ENCODE results near the gene NPIPB6. TPM values are rescaled to one million over a fixed set of nuclear protein-coding genes. Genes with fewer than 3 reads are reported as not detected.

Gene NPIPB6
- total RNA-seq, 1 experiment from 2014 or later, result 0.07 TPM

DNA sequence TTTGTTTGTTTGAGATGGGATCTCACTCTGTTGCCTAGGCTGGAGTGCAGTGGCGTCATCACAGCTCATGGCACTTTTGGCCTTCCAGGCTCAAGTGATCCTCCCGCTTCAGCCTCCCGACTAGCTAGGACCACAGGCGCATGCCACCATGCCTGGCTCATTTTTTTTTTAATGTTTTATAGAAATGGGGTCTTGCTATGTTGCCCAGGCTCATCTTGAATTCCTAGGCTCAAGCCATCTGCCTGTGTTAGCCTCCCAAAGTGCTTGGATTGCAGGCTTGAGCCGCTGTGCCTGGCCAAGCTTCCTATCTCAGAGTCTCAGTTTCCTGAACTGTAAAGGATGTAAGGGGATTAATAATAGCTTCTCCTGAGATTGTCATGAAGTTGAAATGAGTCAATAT is 63.0 kb downstream of the NPIPB6 start:
- no peak for DNase-seq (ENCODE audit: low read depth)

DNA sequence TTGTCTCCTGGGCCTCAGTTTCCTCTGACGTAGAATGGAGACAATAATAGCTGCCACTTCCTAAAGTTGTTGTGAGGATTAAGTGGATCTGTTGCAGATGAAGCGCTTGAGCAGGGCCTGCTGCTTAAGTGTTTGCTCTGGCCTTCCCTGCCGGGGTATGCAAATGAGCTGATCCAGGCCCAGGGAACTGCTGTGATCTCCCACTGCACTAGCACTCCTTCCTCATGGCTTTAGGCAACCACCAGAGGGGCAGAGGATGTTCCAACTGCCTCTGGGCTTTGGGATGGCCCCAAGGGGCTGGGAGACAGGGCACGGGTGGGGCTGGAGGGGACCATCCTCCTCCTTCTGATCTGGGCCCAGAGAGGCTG is 64.8 kb downstream of the NPIPB6 start:
- DNase-seq (ENCODE audit: low read depth), result no peak

DNA sequence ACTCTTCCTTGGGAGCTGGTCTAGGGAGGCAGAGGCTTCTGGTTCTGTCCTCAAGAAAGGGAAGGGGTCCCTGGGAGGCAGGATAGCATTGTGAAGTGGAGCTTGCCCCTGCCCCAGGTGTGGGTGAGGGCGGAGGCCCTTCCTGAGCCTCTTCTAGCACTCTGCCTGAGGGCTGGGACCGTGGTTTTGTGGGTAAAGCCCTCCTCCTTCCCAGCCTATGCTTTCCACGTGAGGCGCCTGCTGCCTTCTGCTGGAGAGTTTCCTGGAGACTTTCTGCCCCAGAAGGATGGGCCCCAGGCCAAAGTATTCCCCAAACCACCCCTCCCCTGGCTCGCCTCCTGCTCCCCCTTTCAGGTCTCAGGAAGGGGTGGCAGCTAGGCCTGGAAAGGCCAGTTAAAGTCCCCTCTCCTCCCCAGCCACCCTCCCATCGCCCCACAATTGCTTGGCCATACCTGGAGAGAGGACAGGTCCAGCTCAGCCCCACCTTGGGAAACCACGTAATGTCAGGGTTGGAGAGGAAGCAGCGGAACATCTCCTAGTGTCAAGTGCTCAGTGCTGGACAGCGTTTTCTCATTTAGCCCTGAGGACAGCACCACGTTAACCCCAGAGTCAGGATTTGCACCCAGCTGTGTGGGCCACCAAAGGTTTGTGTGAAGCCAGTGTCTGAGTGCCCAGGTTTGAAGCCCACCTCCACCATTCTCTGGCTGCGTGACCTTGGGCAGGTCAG is 65.4 kb downstream of the NPIPB6 start:
- DNase-seq (ENCODE audit: low read depth), result no peak

DNA sequence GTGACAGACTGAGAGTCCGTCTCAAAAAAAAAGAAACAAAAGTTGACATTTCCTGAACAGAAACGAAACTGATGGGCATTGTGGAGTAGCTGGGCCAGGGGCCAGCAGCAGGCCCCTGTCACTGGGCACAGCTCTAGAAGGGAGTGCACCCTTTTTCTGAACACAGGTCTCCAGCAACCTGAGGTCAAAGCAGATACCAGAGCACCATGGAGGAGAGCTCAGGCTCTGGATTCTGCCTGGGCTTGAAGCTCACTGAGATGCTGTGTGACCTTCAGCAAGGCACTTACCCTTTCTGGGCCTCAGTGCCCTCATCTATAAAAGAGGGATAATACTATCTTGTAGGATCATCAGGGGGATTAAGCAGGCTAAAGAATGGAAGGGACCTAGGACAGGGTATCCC is 66.0 kb downstream of the NPIPB6 start:
- no peak for DNase-seq (ENCODE audit: low read depth)

DNA sequence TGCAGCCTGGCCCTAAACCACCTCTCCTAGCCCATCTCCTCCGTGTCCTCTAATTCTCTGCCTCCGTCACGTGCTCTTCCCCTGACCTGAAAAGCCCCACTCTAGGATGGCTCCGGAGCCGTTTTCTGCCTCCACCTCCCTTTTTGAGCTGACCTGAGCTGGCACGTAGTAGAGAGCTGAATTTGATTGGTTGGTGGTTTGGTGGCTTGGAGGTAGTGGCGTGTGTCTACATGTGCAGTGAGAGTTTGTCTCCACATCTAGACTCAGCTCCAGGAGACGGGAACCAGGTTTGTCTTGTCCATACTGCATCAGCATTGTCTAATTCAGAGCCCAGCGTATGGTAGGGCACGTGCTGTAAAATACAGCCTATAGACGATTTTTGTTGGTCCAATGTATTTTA is 68.0 kb downstream of the NPIPB6 start:
- no peak for DNase-seq (ENCODE audit: low read depth)

DNA sequence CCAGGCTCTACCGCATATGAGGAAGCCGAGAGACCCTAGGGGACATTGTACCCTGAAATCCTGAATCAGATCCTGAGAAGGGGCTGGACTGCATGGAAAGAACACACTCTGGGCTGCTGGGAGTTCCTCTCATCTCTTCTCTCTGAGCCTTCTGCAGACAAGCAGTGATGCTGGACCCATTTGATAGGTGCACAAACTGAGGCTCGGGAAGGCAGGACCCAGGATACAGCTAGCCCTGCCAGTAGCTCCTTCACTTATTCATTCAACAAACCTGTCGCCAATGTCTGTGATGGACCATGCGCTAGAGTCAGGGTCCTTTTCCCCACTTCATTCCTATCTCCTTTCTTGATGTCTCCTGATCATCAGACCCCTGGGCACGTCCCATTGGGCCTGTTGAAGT is 69.1 kb downstream of the NPIPB6 start:
- DNase-seq (ENCODE audit: low read depth), result no peak

DNA sequence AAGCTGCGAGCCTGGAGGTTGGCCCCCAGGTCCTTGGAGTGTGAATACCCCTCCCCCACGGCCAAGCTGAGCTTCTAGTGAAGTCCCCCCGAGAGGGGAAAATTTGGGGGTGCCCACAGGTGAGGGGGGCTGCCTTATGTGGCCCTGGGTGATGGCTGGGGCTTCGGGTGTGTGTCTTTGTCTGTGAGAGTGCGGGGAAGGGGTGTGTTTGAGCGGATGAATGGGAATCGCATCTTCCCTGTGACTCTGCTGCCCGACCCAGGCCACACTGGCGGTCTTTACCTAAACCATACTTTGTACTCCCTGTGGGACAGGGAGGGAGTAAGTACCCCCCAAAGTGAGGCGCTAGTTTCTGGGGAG is 69.7 kb downstream of the NPIPB6 start:
- no peak for DNase-seq (ENCODE audit: low read depth)

DNA sequence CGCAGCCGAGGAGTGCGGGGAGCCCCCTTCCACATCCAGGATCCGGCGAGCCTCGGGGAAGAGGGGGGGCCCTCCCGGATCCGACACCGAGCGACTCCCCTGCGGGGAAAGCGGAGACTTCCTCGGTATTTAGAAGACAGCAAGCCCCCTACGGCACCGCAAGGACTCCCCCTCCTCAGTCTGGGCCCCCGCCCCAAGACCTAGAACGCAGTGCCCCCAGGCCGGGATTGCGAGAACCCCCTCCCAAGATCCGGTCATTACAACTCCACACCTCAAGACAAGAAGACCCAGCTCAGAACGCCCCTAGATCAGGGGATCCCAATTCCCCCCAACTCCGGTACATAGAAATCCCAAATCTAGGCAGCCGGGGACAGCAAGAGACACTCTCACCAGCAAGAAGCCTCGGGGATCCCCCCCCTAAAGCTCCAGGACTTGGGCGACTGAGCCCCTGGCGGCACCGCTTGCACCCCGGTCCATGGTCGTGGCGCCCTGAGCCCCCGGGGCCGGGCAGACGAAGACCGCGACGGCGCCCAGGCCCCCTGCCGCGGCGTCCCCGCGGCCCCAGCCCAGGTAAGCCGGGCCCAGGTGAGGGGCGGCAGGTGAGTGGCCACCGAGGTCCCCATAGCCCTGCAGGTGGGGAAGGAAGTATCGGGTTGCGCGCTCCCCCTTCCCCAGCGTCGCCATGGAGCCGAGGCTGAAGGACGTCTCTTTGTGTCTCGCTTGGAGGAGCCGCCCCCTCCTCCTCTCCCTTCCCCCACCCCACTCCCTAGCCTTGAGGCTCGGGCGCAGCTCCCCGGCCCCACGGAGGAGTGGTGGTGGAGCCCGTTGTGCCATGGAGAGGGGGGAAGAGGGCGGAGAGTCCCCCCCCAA is 70.3 kb downstream of the NPIPB6 start:
- no peak for DNase-seq (ENCODE audit: low read depth)

Other genes with a start within 250 kb of the NPIPB6 start
- gene XPO6, start 151.5 kb downstream of the NPIPB6 start, total RNA-seq (2014; rRNA removed; shearing (Covaris generic)), result 83.6 and 175 TPM in 2 replicates
- 0.07 TPM in 1 of 2 replicates, not detected in the other for gene SBK1, start 71.0 kb downstream of the NPIPB6 start, total RNA-seq (2014; rRNA removed; shearing (Covaris generic))
- 21.7 and 39.4 TPM in 2 replicates for gene EIF3CL, start 40.3 kb upstream of the NPIPB6 start, total RNA-seq (2014; rRNA removed; shearing (Covaris generic))
- gene NPIPB7, start 108.8 kb upstream of the NPIPB6 start, total RNA-seq (2014; rRNA removed; shearing (Covaris generic)), result not detected in 2 replicates
- 19.5 and 21.3 TPM in 2 replicates for gene CLN3, start 128.6 kb upstream of the NPIPB6 start, total RNA-seq (2014; rRNA removed; shearing (Covaris generic))
- gene APOBR, start 131.1 kb upstream of the NPIPB6 start, total RNA-seq (2014; rRNA removed; shearing (Covaris generic)), result not detected in 2 replicates
- not detected in 2 replicates for gene IL27, start 143.3 kb upstream of the NPIPB6 start, total RNA-seq (2014; rRNA removed; shearing (Covaris generic))
- 1.1 and 3.5 TPM in 2 replicates for gene NUPR1, start 175.5 kb upstream of the NPIPB6 start, total RNA-seq (2014; rRNA removed; shearing (Covaris generic))
- 16.5 and 16.7 TPM in 2 replicates for gene SGF29, start 190.4 kb upstream of the NPIPB6 start, total RNA-seq (2014; rRNA removed; shearing (Covaris generic))
- not detected in 2 replicates for gene SULT1A2, start 233.5 kb upstream of the NPIPB6 start, total RNA-seq (2014; rRNA removed; shearing (Covaris generic))
- 0.91 and 1.2 TPM in 2 replicates for gene SULT1A1, start 246.5 kb upstream of the NPIPB6 start, total RNA-seq (2014; rRNA removed; shearing (Covaris generic))

All from M059J (cell line).